ENCODE results near the gene SYF2. TPM values are rescaled to one million over a fixed set of nuclear protein-coding genes. Genes with fewer than 3 reads are reported as not detected.

The SYF2 gene
- total and polyA plus RNA-seq, 2 of the 13 experiments (the other 11 are each of a cell fraction or from before 2014, with no cell fraction given), result 17.8 to 34.1 TPM

GRCh38 chr1:25239681-25240541, 7.6 kb upstream of the SYF2 start (continued):
- TF ChIP-seq BCL3 (CRISPR knock-in tag; IDR thresholded peaks at IDR 0.05) (no peak), E2F2 (CRISPR knock-in tag; IDR thresholded peaks at IDR 0.05; ENCODE audit: borderline replicate concordance) (no peak), ZNF629 (CRISPR knock-in tag; conservative IDR thresholded peaks at IDR 0.05) (no peak), ZNF841 (CRISPR knock-in tag; IDR thresholded peaks at IDR 0.05; ENCODE audit: borderline replicate concordance) (no peak), SMC3 (IDR thresholded peaks at IDR 0.05; ENCODE audit: low read length) (no peak), KDM5A (IDR thresholded peaks at IDR 0.05; ENCODE audit: borderline replicate concordance, low read length) (no peak), SOX6 (IDR thresholded peaks at IDR 0.05) (no peak), SOX6 (CRISPR knock-in tag; IDR thresholded peaks at IDR 0.05) (peak; percentile 66), SKI (IDR thresholded peaks at IDR 0.05; ENCODE audit: partially characterized antibody) (peak; percentile 57), E2F5 (CRISPR knock-in tag; conservative IDR thresholded peaks at IDR 0.05) (no peak), ZNF331 (CRISPR knock-in tag; IDR thresholded peaks at IDR 0.05) (peak; percentile 32; the same call in 1 of the 2 replicates), MXD3 (CRISPR knock-in tag; IDR thresholded peaks at IDR 0.05) (0 out of 2 replicates have a peak, but pooled peaks have one; percentile 26), NFE2L2 (IDR thresholded peaks at IDR 0.05; ENCODE audit: low read length) (no peak), REXO4 (CRISPR knock-in tag; IDR thresholded peaks at IDR 0.05; ENCODE audit: borderline replicate concordance) (no peak), EEA1 (CRISPR knock-in tag; IDR thresholded peaks at IDR 0.05; ENCODE audit: borderline replicate concordance) (no peak), SRSF4 (IDR thresholded peaks at IDR 0.05; ENCODE audit: low read depth, low read length, poor library complexity, severe bottlenecking) (no peak), ZNF713 (CRISPR knock-in tag; IDR thresholded peaks at IDR 0.05) (0 out of 2 replicates have a peak, but pooled peaks have one; percentile 29), ZNF335 (CRISPR knock-in tag; IDR thresholded peaks at IDR 0.05) (no peak), ZBTB34 (CRISPR knock-in tag; IDR thresholded peaks at IDR 0.05) (no peak), ZNF672 (CRISPR knock-in tag; IDR thresholded peaks at IDR 0.05) (no peak), TEF (CRISPR knock-in tag; IDR thresholded peaks at IDR 0.05) (no peak), ZNF513 (CRISPR knock-in tag; conservative IDR thresholded peaks at IDR 0.05) (no peak)

All from HepG2 (cell line).